Endothelial cell (in vitro differentiated cells): ENCODE results near the gene WARS2. TPM values are rescaled to one million over a fixed set of nuclear protein-coding genes. Genes with fewer than 3 reads are reported as not detected.
A peak's percentile ranks its signal among the peaks of the same experiment; 100 is the strongest.

Source experiments
- DNase-seq: peaks from one replicate; pipeline ENCODE4 v3.0.0; 2021; ENCODE audit warnings: low spot score
- H3K27ac Mint-ChIP-seq: one replicate; pipeline ENCODE4 v1.8.0; 2021; ENCODE audit warnings: mixed read lengths, inconsistent platforms; ENCODE audit not compliant: unreplicated experiment
- H3K27me3 Mint-ChIP-seq: one replicate; pipeline ENCODE4 v1.8.0; 2021; ENCODE audit warnings: mild to moderate bottlenecking, moderate library complexity, mixed read lengths, inconsistent platforms; ENCODE audit not compliant: unreplicated experiment
- H3K36me3 Mint-ChIP-seq: one replicate; pipeline ENCODE4 v1.8.0; 2021; ENCODE audit warnings: mild to moderate bottlenecking, low read depth, mixed read lengths, inconsistent platforms; ENCODE audit not compliant: unreplicated experiment
- H3K4me1 Mint-ChIP-seq: one replicate; pipeline ENCODE4 v1.8.0; 2021; ENCODE audit warnings: mild to moderate bottlenecking, mixed read lengths, inconsistent platforms; ENCODE audit not compliant: unreplicated experiment
- H3K4me3 Mint-ChIP-seq: one replicate; pipeline ENCODE4 v1.8.0; 2021; ENCODE audit warnings: mild to moderate bottlenecking, mixed read lengths, inconsistent platforms; ENCODE audit not compliant: unreplicated experiment
- H3K9me3 Mint-ChIP-seq: one replicate; pipeline ENCODE4 v1.8.0; 2021; ENCODE audit warnings: mixed read lengths, inconsistent platforms; ENCODE audit not compliant: unreplicated experiment
- total RNA-seq: library from RNA; stranded (reverse); fragmentation: NEBNext Ultra II Directional; extraction: Animal tissue kit (Norgen Biotek cat#: 25700); gene quantifications from one replicate; pipeline ENCODE4 v1.2.1, GENCODE V29; 2021; ENCODE audit not compliant: unreplicated experiment
- TF ChIP-seq, protein P1 (sequence below): fragments of 200-600 bp; sonication (generic); IDR thresholded peaks from one replicate; pipeline ENCODE4 v1.5.0; 2021; ENCODE audit warnings: antibody characterized with exemption; ENCODE audit not compliant: unreplicated experiment

WARS2 gene
- total RNA-seq, 1 donor from 2014 or later: 11.2 TPM

GRCh38 chr1:118999348-119000071 lies 140.9 kb downstream of the WARS2 start:
- TF ChIP-seq, protein P1, sequence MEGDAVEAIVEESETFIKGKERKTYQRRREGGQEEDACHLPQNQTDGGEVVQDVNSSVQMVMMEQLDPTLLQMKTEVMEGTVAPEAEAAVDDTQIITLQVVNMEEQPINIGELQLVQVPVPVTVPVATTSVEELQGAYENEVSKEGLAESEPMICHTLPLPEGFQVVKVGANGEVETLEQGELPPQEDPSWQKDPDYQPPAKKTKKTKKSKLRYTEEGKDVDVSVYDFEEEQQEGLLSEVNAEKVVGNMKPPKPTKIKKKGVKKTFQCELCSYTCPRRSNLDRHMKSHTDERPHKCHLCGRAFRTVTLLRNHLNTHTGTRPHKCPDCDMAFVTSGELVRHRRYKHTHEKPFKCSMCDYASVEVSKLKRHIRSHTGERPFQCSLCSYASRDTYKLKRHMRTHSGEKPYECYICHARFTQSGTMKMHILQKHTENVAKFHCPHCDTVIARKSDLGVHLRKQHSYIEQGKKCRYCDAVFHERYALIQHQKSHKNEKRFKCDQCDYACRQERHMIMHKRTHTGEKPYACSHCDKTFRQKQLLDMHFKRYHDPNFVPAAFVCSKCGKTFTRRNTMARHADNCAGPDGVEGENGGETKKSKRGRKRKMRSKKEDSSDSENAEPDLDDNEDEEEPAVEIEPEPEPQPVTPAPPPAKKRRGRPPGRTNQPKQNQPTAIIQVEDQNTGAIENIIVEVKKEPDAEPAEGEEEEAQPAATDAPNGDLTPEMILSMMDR: no peak
- Mint-ChIP-seq H3K9me3 (no peaks in the 10 kb centered on the region), H3K36me3 (no peaks in the 10 kb centered on the region), H3K4me3 (peak overlapping the region; percentile 60), H3K4me1 (peaks cover 36% of the 10 kb centered on the region), H3K27me3 (peaks cover 25% of the 10 kb centered on the region), H3K27ac (no peak overlapping the region)
- no peak for DNase-seq

- TF ChIP-seq, protein P1: no peak
- H3K4me3 Mint-ChIP-seq: no peak overlapping the region
- no peak overlapping the region for H3K27ac Mint-ChIP-seq
- peaks cover 27% of the 10 kb centered on the region for H3K27me3 Mint-ChIP-seq
- no peak for DNase-seq
- H3K36me3 Mint-ChIP-seq: no peaks in the 10 kb centered on the region
- H3K9me3 Mint-ChIP-seq: no peaks in the 10 kb centered on the region
- peaks cover 35% of the 10 kb centered on the region for H3K4me1 Mint-ChIP-seq
Observed at GRCh38 chr1:118998171-118998570, 142.3 kb downstream of the WARS2 start.

DNA sequence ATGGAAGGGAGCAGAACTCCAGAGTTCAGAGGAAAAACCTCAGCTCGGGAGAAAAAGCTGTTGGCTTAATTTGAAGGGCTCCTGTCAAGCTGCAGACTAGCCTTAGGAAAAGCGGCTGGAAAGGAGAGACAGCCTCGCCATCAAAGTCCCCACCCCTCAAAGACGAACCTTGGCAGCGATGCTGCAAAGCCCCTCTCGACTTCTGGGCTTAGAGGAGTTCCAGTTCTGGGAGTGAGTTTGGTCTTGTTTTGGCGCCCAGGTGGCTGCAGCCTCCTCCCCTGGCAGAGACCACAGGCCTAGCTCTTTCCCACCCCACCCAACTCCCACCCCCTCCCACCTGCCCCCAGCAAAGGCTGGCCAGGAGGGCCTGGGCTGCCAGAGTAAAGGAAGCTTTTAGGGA lies 143.2 kb downstream of the WARS2 start:
- TF ChIP-seq, protein P1: no peak
- no peaks in the 10 kb centered on the region for H3K9me3 Mint-ChIP-seq
- DNase-seq: no peak
- peaks cover 23% of the 10 kb centered on the region for H3K27me3 Mint-ChIP-seq
- peaks cover 30% of the 10 kb centered on the region for H3K4me1 Mint-ChIP-seq
- H3K36me3 Mint-ChIP-seq: no peaks in the 10 kb centered on the region
- no peak overlapping the region for H3K27ac Mint-ChIP-seq
- no peak overlapping the region for H3K4me3 Mint-ChIP-seq

DNA sequence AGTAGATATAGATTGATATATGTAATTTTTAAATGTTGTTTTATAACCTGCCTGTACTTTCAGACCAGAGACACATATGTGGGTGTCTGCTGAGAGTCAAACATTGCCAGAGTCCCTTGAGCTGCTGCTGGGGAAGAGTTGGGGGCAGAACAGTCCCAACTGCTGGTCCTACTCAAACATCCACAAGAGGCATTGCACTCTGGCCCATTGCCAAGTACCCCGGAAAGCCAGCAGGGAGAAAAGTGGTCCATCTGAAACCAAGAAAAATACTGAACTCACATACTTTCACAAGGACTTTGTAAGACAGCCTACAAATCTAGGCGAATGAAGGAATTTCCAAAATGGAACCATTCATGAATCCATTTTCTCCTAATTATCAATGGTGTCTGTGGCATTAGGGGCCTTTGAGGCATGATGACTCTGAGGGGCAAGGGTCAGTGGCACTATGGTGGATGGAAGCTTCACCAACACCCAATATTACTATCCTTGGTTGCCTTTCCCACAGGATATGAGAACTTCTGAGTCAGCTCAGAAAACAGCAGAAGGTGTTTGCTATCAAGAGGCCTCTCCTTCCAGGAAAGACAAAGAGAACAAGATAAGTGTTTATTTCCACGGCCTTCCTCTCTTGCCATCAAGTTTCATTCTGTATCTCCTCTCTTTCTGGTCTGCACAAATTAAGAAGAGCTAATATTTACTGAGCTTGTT lies 145.0 kb downstream of the WARS2 start:
- no peaks in the 10 kb centered on the region for H3K36me3 Mint-ChIP-seq
- H3K27me3 Mint-ChIP-seq: peaks cover 25% of the 10 kb centered on the region
- TF ChIP-seq, protein P1: no peak
- DNase-seq: no peak
- no peak overlapping the region for H3K27ac Mint-ChIP-seq
- H3K4me3 Mint-ChIP-seq: no peak overlapping the region
- no peaks in the 10 kb centered on the region for H3K9me3 Mint-ChIP-seq
- H3K4me1 Mint-ChIP-seq: peaks cover 40% of the 10 kb centered on the region

GRCh38 chr1:118993700-118994026 lies 146.8 kb downstream of the WARS2 start:
- no peak overlapping the region for H3K27ac Mint-ChIP-seq
- TF ChIP-seq, protein P1: no peak
- no peaks in the 10 kb centered on the region for H3K36me3 Mint-ChIP-seq
- no peak for DNase-seq
- H3K4me1 Mint-ChIP-seq: peaks cover 43% of the 10 kb centered on the region
- H3K4me3 Mint-ChIP-seq: no peak overlapping the region
- H3K27me3 Mint-ChIP-seq: peaks cover 28% of the 10 kb centered on the region
- H3K9me3 Mint-ChIP-seq: no peaks in the 10 kb centered on the region
